ENCODE measurements around the gene ARL4A. TPM values are rescaled to one million over a fixed set of nuclear protein-coding genes. Genes with fewer than 3 reads are reported as not detected.

ARL4A gene
- total and polyA plus RNA-seq, 9 of the 15 experiments (the other 6 are each of a cell fraction or from before 2014, with no cell fraction given): 118 to 688 (median 172) TPM

- TF ChIP-seq, protein P1, sequence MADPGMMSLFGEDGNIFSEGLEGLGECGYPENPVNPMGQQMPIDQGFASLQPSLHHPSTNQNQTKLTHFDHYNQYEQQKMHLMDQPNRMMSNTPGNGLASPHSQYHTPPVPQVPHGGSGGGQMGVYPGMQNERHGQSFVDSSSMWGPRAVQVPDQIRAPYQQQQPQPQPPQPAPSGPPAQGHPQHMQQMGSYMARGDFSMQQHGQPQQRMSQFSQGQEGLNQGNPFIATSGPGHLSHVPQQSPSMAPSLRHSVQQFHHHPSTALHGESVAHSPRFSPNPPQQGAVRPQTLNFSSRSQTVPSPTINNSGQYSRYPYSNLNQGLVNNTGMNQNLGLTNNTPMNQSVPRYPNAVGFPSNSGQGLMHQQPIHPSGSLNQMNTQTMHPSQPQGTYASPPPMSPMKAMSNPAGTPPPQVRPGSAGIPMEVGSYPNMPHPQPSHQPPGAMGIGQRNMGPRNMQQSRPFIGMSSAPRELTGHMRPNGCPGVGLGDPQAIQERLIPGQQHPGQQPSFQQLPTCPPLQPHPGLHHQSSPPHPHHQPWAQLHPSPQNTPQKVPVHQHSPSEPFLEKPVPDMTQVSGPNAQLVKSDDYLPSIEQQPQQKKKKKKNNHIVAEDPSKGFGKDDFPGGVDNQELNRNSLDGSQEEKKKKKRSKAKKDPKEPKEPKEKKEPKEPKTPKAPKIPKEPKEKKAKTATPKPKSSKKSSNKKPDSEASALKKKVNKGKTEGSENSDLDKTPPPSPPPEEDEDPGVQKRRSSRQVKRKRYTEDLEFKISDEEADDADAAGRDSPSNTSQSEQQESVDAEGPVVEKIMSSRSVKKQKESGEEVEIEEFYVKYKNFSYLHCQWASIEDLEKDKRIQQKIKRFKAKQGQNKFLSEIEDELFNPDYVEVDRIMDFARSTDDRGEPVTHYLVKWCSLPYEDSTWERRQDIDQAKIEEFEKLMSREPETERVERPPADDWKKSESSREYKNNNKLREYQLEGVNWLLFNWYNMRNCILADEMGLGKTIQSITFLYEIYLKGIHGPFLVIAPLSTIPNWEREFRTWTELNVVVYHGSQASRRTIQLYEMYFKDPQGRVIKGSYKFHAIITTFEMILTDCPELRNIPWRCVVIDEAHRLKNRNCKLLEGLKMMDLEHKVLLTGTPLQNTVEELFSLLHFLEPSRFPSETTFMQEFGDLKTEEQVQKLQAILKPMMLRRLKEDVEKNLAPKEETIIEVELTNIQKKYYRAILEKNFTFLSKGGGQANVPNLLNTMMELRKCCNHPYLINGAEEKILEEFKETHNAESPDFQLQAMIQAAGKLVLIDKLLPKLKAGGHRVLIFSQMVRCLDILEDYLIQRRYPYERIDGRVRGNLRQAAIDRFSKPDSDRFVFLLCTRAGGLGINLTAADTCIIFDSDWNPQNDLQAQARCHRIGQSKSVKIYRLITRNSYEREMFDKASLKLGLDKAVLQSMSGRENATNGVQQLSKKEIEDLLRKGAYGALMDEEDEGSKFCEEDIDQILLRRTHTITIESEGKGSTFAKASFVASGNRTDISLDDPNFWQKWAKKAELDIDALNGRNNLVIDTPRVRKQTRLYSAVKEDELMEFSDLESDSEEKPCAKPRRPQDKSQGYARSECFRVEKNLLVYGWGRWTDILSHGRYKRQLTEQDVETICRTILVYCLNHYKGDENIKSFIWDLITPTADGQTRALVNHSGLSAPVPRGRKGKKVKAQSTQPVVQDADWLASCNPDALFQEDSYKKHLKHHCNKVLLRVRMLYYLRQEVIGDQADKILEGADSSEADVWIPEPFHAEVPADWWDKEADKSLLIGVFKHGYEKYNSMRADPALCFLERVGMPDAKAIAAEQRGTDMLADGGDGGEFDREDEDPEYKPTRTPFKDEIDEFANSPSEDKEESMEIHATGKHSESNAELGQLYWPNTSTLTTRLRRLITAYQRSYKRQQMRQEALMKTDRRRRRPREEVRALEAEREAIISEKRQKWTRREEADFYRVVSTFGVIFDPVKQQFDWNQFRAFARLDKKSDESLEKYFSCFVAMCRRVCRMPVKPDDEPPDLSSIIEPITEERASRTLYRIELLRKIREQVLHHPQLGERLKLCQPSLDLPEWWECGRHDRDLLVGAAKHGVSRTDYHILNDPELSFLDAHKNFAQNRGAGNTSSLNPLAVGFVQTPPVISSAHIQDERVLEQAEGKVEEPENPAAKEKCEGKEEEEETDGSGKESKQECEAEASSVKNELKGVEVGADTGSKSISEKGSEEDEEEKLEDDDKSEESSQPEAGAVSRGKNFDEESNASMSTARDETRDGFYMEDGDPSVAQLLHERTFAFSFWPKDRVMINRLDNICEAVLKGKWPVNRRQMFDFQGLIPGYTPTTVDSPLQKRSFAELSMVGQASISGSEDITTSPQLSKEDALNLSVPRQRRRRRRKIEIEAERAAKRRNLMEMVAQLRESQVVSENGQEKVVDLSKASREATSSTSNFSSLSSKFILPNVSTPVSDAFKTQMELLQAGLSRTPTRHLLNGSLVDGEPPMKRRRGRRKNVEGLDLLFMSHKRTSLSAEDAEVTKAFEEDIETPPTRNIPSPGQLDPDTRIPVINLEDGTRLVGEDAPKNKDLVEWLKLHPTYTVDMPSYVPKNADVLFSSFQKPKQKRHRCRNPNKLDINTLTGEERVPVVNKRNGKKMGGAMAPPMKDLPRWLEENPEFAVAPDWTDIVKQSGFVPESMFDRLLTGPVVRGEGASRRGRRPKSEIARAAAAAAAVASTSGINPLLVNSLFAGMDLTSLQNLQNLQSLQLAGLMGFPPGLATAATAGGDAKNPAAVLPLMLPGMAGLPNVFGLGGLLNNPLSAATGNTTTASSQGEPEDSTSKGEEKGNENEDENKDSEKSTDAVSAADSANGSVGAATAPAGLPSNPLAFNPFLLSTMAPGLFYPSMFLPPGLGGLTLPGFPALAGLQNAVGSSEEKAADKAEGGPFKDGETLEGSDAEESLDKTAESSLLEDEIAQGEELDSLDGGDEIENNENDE (IDR thresholded peaks at IDR 0.05; ENCODE audit: low read depth, low read length): no peak
- TF ChIP-seq, protein P2, sequence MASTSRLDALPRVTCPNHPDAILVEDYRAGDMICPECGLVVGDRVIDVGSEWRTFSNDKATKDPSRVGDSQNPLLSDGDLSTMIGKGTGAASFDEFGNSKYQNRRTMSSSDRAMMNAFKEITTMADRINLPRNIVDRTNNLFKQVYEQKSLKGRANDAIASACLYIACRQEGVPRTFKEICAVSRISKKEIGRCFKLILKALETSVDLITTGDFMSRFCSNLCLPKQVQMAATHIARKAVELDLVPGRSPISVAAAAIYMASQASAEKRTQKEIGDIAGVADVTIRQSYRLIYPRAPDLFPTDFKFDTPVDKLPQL (IDR thresholded peaks at IDR 0.05; ENCODE audit: extremely low read depth, insufficient read length): no peak
- TF ChIP-seq TOE1 (IDR thresholded peaks at IDR 0.05; ENCODE audit: borderline replicate concordance) (no peak), TOE1 (CRISPR knock-in tag; IDR thresholded peaks at IDR 0.05; ENCODE audit: borderline replicate concordance, low read depth) (no peak), DMBX1 (CRISPR knock-in tag; IDR thresholded peaks at IDR 0.05; ENCODE audit: borderline replicate concordance) (no peak), FOXA1 (IDR thresholded peaks at IDR 0.05; ENCODE audit: borderline replicate concordance) (no peak), PRMT5 (CRISPR knock-in tag; IDR thresholded peaks at IDR 0.05) (no peak), ARNT (IDR thresholded peaks at IDR 0.05) (no peak), SRSF7 (optimal IDR thresholded peaks at IDR 0.05; ENCODE audit: low read depth, low read length) (no peak), RBBP5 (IDR thresholded peaks at IDR 0.05; ENCODE audit: borderline replicate concordance, insufficient read depth, low read length, poor library complexity, severe bottlenecking) (no peak), TAF9B (IDR thresholded peaks at IDR 0.05; ENCODE audit: partially characterized antibody) (no peak)
These were observed 34.3 kb upstream of the ARL4A start (continued) for GRCh38 chr7:12653110-12653509.
